GM12878 (cell line): Measurements from ENCODE around the gene MACROD2. TPM values are rescaled to one million over a fixed set of nuclear protein-coding genes. Genes with fewer than 3 reads are reported as not detected.

Experiments
- ATAC-seq: fragments of 200-7000 bp; cut with Tn5 transposase; 3 replicates; pipeline ENCODE4 v1.9.1; 2020; ENCODE audit warnings: mild to moderate bottlenecking, moderate library complexity
- BruUV-seq: library from RNA; stranded (reverse); fragments of 400-500 nt; replicated peaks from 2 replicates; lab custom pipeline; 2021; lab: Mats Ljungman, UMichigan
- CTCF ChIA-PET: fragments of 300-600 bp; sonication (Branson Sonifier 250); formaldehyde crosslinking; extraction: SDS; loops from one replicate; lab custom pipeline; 2021; ENCODE audit warnings: inconsistent platforms; lab: Yijun Ruan, JAX
- POLR2A ChIA-PET: fragments of 350-600 bp; formaldehyde crosslinking; extraction: SDS; loops from one replicate; lab custom pipeline; 2021; ENCODE audit warnings: inconsistent platforms; lab: Charles Lee
- RAD21 ChIA-PET: fragments of 300-600 bp; sonication (Branson Sonifier 250); formaldehyde crosslinking; loops from one replicate; lab custom pipeline; 2023; ENCODE audit warnings: antibody characterized with exemption; ENCODE audit not compliant: unreplicated experiment; lab: Charles Lee
- SMC1A ChIA-PET: fragments of 300-600 bp; sonication (Branson Sonifier 250); formaldehyde crosslinking; loops from one replicate; lab custom pipeline; 2023; ENCODE audit not compliant: unreplicated experiment, uncharacterized antibody; lab: Charles Lee
- DNase-seq: peaks from one replicate; pipeline ENCODE4 v3.0.0-alpha.2; 2011; ENCODE audit warnings: low read depth, low spot score
- FAIRE-seq: peaks from 3 replicates; lab custom pipeline; 2011; peaks lifted over from hg19 to GRCh38; lab: Jason Lieb, UNC
- H2AFZ ChIP-seq: 2 replicates; pipeline ENCODE4 v1.6.0; 2011; ENCODE audit warnings: low read depth, low read length, control low read depth; ENCODE audit not compliant: control insufficient read depth
- H3K27ac ChIP-seq: 2 replicates; pipeline ENCODE4 v1.5.1; 2011; ENCODE audit warnings: control low read depth; ENCODE audit not compliant: control insufficient read depth, insufficient read depth
- H3K27me3 ChIP-seq, 2 experiments: replicated peaks in 1 of 2; 2 replicates each; pipeline versions ENCODE4 v1.6.0 to v1.6.1; 2011; ENCODE audit warnings: low read length in 1 of 2; ENCODE audit not compliant: control insufficient read depth in 2 of 2, insufficient read depth in 2 of 2
- H3K36me3 ChIP-seq, 2 experiments: 2 replicates each; pipeline ENCODE4 v1.5.1; 2011; ENCODE audit warnings: low read length in 1 of 2; ENCODE audit not compliant: control insufficient read depth in 2 of 2, insufficient read depth in 2 of 2
- H3K4me1 ChIP-seq: 2 replicates; pipeline ENCODE4 v1.6.1; 2011; ENCODE audit warnings: mild to moderate bottlenecking, low read length, moderate library complexity, mixed read lengths; ENCODE audit not compliant: control insufficient read depth, insufficient read depth
- H3K4me2 ChIP-seq: 2 replicates; pipeline ENCODE4 v1.6.0; 2011; ENCODE audit warnings: control low read depth; ENCODE audit not compliant: control insufficient read depth, insufficient read depth
- H3K4me3 ChIP-seq: fragments of 200-600 bp; sonication (generic); 2 replicates; pipeline ENCODE4 v1.5.1; 2016
- H3K79me2 ChIP-seq: 2 replicates; pipeline ENCODE4 v1.6.0; 2011; ENCODE audit warnings: low read length; ENCODE audit not compliant: control insufficient read depth, insufficient read depth
- H3K9ac ChIP-seq: 2 replicates; pipeline ENCODE4 v1.8.0; 2011; ENCODE audit warnings: low read length, control low read depth, mixed read lengths; ENCODE audit not compliant: control insufficient read depth, insufficient read depth
- H3K9me3 ChIP-seq: replicated peaks from 3 replicates; pipeline ENCODE4 v1.5.1; 2011; ENCODE audit warnings: mild to moderate bottlenecking, low read length; ENCODE audit not compliant: control insufficient read depth, insufficient read depth
- H4K20me1 ChIP-seq: 2 replicates; pipeline ENCODE4 v1.6.0; 2011; ENCODE audit not compliant: control insufficient read depth, insufficient read depth
- BRCA1 ChIP-seq: IDR thresholded peaks from 2 replicates; pipeline ENCODE4 v1.6.1; 2011; ENCODE audit warnings: low read depth, low read length, improper control_type of control experiment
- HDGF ChIP-seq: fragments of 450-650 bp; IDR thresholded peaks from 2 replicates; pipeline ENCODE4 v1.6.1; 2016; ENCODE audit warnings: antibody characterized with exemption
- PAX8 ChIP-seq: fragments of 450-650 bp; IDR thresholded peaks from 2 replicates; pipeline ENCODE4 v1.6.1; 2017; ENCODE audit warnings: mild to moderate bottlenecking, moderate library complexity
- POLR2AphosphoS2 ChIP-seq: IDR thresholded peaks from 2 replicates; pipeline ENCODE4 v1.6.1; 2011; ENCODE audit warnings: low read depth, mild to moderate bottlenecking, low read length, improper control_type of control experiment, moderate library complexity
- RUNX3 ChIP-seq: IDR thresholded peaks from 2 replicates; pipeline ENCODE4 v1.6.1; 2012; ENCODE audit warnings: low read length, inconsistent platforms
- STAT3 ChIP-seq: IDR thresholded peaks from 2 replicates; pipeline ENCODE4 v1.6.1; 2011; ENCODE audit warnings: low read depth, low read length, improper control_type of control experiment
- SUPT20H ChIP-seq: IDR thresholded peaks from 2 replicates; pipeline ENCODE4 v1.6.1; 2011; ENCODE audit warnings: low read depth, mild to moderate bottlenecking, low read length, moderate library complexity, borderline replicate concordance; ENCODE audit not compliant: control insufficient read depth
- USF1 ChIP-seq: IDR thresholded peaks from 2 replicates; pipeline ENCODE4 v1.6.1; 2011; ENCODE audit warnings: borderline replicate concordance, low read depth, mild to moderate bottlenecking, moderate library complexity, mixed read lengths, low read length; ENCODE audit not compliant: insufficient read depth; ENCODE audit errors: extremely low read length
- ZBED1 ChIP-seq: IDR thresholded peaks from 2 replicates; pipeline ENCODE4 v1.6.1; 2016; ENCODE audit warnings: borderline replicate concordance
- WGBS: methylation state at CpG from one replicate; pipeline ENCODE4 v1.1.6; 2016; ENCODE audit warnings: low lambda C conversion rate; ENCODE audit not compliant: insufficient replicate concordance, insufficient coverage; ENCODE audit errors: missing lambda C conversion rate; 5-methylcytosine and 5-hydroxymethylcytosine counted together
- in situ Hi-C: fragments of 300-500 bp; cut with MboI; formaldehyde crosslinking; loops from 9 replicates; pipeline ENCODE4 v1.14.3; 2018; ENCODE audit warnings: mixed read lengths
- intact Hi-C: fragments of 100-400 bp; cut with micrococcal nuclease; formaldehyde crosslinking; loops from one replicate; pipeline ENCODE4 v1.14.2; 2022; ENCODE audit not compliant: unreplicated experiment
- polyA plus RNA-seq, 11 experiments: library from polyadenylated mRNA; depleted of rRNA in 4 of 11; unstranded in 6 of 11; stranded (reverse) in 5 of 11; fragments of >200 nt; fragmentation: Nextera tagmentation in 4 of 11; fragmentation: Illumina TruSeq in 1 of 11; extraction: Ambion mirVana in 4 of 11; extraction: Trizol in 1 of 11; gene quantifications; 1 replicate in 1 of 11; 2 replicates in 10 of 11; pipeline versions ENCODE4 v1.2.1 to v1.2.3, GENCODE V29; 2011 to 2016; ENCODE audit warnings: inconsistent platforms in 2 of 11, missing spikeins in 2 of 11, low read depth in 1 of 11
- total RNA-seq, 4 experiments: library from RNA; depleted of rRNA in 3 of 4; stranded (reverse); fragments of >200 nt in 3 of 4; fragmentation: Illumina TruSeq in 1 of 4; extraction: Trizol in 1 of 4; gene quantifications; 2 replicates each; pipeline versions ENCODE4 v1.2.1 to v1.2.3, GENCODE V29; 2013 to 2021
- TF ChIP-seq, protein P1 (sequence below): IDR thresholded peaks from 2 replicates; pipeline ENCODE4 v1.6.1; 2012; ENCODE audit warnings: improper control_type of control experiment, low read depth, low read length; ENCODE audit not compliant: insufficient replicate concordance

The MACROD2 gene
- total and polyA plus RNA-seq, 10 of the 15 experiments (the other 5 are each of a cell fraction or from before 2014, with no cell fraction given) = 1.1 to 21.5 (median 2.2) TPM

DNA sequence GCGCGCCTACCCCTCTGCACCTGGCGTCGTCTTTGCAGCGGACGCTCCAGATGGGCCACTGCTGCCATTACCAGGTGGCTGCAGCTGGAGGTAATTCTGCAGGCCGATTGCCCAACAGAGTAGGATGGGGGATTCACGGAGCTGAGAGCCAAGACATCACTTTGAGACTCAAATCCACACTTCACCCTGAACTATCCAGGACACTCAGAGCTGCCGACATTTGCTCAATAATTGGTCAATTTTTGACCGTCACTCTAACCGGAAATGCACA lies 1037.0 kb downstream of the MACROD2 start:
- no peak overlapping the region for H3K4me3 ChIP-seq
- no peaks in the 10 kb centered on the region for H3K36me3 ChIP-seq
- no peak for TF ChIP-seq USF1
- no peak for TF ChIP-seq STAT3
- TF ChIP-seq BRCA1 = no peak
- TF ChIP-seq RUNX3 = no peak
- TF ChIP-seq ZBED1 = no peak
- no peak for TF ChIP-seq HDGF
- TF ChIP-seq SUPT20H = no peak
- TF ChIP-seq, protein P1, sequence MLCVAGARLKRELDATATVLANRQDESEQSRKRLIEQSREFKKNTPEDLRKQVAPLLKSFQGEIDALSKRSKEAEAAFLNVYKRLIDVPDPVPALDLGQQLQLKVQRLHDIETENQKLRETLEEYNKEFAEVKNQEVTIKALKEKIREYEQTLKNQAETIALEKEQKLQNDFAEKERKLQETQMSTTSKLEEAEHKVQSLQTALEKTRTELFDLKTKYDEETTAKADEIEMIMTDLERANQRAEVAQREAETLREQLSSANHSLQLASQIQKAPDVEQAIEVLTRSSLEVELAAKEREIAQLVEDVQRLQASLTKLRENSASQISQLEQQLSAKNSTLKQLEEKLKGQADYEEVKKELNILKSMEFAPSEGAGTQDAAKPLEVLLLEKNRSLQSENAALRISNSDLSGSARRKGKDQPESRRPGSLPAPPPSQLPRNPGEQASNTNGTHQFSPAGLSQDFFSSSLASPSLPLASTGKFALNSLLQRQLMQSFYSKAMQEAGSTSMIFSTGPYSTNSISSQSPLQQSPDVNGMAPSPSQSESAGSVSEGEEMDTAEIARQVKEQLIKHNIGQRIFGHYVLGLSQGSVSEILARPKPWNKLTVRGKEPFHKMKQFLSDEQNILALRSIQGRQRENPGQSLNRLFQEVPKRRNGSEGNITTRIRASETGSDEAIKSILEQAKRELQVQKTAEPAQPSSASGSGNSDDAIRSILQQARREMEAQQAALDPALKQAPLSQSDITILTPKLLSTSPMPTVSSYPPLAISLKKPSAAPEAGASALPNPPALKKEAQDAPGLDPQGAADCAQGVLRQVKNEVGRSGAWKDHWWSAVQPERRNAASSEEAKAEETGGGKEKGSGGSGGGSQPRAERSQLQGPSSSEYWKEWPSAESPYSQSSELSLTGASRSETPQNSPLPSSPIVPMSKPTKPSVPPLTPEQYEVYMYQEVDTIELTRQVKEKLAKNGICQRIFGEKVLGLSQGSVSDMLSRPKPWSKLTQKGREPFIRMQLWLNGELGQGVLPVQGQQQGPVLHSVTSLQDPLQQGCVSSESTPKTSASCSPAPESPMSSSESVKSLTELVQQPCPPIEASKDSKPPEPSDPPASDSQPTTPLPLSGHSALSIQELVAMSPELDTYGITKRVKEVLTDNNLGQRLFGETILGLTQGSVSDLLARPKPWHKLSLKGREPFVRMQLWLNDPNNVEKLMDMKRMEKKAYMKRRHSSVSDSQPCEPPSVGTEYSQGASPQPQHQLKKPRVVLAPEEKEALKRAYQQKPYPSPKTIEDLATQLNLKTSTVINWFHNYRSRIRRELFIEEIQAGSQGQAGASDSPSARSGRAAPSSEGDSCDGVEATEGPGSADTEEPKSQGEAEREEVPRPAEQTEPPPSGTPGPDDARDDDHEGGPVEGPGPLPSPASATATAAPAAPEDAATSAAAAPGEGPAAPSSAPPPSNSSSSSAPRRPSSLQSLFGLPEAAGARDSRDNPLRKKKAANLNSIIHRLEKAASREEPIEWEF = no peak
- no peak for TF ChIP-seq POLR2AphosphoS2
- TF ChIP-seq PAX8 = no peak
- H3K27me3 ChIP-seq = no peaks in the 10 kb centered on the region
- BruUV-seq = no TSS peak
- no peak for ATAC-seq
- DNase-seq = no peak
- no peaks in the 10 kb centered on the region for H4K20me1 ChIP-seq
- no peaks in the 10 kb centered on the region for H3K79me2 ChIP-seq
- H3K9ac ChIP-seq = no peak overlapping the region
- ChIA-PET RAD21 (no interaction called here), CTCF (no interaction called here), POLR2A (no interaction called here), SMC1A (no interaction called here)
- no peak for FAIRE-seq
- no peak overlapping the region for H2AFZ ChIP-seq
- H3K4me2 ChIP-seq = no peak overlapping the region
- in situ Hi-C loops (no loop called here), intact Hi-C loops (no loop called here)
- no peak overlapping the region for H3K27ac ChIP-seq
- WGBS = 73% methylated on average over 9 of the region's 11 CpGs
- H3K4me1 ChIP-seq = no peaks in the 10 kb centered on the region
- H3K9me3 ChIP-seq = no peaks in the 10 kb centered on the region; the same call in 2 of the 3 replicates
